HG03045 (cell line): ENCODE measurements around the gene ZBTB38.

ENCODE experiments used
- ATAC-seq: cut with Tn5 transposase; IDR thresholded peaks from one replicate; pipeline ENCODE4 v1.9.1; 2021; ENCODE audit warnings: mild to moderate bottlenecking, moderate library complexity; ENCODE audit not compliant: unreplicated experiment

The ZBTB38 gene

GRCh38 chr3:141368062-141368924 lies at the start of gene ZBTB38:
TSS of gene ZBTB38 (plus strand) at chr3:141368504. CDS start at chr3:141442389, 73,885 bp downstream.
- no peak for ATAC-seq

GRCh38 chr3:141320399-141321108 lies 47.8 kb upstream of the ZBTB38 start:
- no peak for ATAC-seq

DNA sequence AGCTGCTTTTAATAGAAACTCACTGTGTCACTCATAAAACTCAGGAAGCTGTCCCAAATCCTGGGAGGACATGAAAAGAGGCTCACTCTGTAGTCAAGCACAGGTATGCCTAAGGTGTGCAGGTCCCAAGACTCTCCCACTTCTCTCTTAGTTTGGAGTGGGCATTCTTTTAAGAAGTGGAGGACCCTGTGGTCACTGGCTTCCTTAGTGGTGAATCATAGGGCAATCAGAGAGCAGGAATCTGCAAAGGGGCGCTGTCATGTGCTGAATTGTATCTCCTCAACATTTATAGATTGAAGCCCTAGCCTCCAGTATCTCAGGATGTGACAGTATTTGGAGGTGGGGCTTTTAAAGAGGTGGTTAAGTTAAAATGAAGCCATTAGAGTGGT lies 47.2 kb upstream of the ZBTB38 start:
- ATAC-seq = no peak

DNA sequence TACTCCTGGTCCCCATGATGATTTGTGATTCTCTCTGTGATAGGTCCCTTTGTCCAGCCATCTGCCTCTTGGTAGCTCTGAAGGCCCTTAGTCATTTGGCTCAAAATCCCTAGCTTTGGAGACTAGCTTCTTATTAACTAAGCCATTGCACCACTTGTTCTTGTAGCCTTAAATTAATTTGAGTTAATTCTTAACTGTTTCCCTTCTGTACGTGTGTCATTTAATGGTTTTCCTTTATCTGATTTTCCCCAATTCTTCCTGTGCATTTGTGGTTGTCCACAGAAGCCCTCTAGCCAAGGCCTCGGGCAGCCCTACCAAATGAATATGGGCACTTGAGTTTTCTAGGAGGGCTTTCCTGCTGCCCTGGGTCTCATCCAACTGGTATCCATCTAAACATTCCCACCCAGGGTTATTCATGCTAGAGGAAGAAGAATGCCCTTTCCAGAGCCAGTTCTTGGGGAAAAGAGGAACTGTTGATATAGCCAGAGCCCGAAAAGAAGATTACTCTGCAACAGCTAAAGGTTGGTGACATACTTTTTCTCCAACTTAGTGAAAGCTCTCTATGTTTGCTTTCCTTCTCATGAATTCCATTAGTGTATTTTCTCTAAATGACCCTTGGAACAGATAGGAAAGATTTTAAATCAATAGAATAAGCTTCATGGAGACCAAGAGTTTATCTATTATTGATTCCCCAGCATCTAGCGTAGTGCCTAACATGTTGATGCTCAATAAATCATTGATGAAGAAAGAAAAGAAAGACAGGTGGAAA lies 44.2 kb upstream of the ZBTB38 start:
- no peak for ATAC-seq

DNA sequence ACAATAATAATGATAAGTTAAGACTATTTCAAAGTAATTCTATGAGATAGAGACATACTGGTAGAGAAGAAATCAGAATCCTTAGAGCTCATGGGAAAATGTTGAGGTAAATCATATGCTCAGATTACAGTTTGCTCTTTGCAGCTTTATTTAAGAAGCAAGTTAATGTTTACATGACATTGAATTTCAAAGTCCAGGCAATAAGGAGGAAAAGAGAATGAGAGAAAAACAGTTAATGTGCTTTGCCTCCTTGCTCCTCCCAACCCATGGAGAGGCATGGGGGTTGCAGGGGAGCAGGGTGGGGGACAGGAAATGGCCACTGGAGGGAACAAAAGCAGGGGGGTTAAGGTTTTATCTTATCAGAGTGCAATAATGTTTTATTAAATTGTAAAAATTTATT lies 42.2 kb upstream of the ZBTB38 start:
- ATAC-seq = no peak

GRCh38 chr3:141326626-141327025 lies 41.7 kb upstream of the ZBTB38 start:
- ATAC-seq = no peak

DNA sequence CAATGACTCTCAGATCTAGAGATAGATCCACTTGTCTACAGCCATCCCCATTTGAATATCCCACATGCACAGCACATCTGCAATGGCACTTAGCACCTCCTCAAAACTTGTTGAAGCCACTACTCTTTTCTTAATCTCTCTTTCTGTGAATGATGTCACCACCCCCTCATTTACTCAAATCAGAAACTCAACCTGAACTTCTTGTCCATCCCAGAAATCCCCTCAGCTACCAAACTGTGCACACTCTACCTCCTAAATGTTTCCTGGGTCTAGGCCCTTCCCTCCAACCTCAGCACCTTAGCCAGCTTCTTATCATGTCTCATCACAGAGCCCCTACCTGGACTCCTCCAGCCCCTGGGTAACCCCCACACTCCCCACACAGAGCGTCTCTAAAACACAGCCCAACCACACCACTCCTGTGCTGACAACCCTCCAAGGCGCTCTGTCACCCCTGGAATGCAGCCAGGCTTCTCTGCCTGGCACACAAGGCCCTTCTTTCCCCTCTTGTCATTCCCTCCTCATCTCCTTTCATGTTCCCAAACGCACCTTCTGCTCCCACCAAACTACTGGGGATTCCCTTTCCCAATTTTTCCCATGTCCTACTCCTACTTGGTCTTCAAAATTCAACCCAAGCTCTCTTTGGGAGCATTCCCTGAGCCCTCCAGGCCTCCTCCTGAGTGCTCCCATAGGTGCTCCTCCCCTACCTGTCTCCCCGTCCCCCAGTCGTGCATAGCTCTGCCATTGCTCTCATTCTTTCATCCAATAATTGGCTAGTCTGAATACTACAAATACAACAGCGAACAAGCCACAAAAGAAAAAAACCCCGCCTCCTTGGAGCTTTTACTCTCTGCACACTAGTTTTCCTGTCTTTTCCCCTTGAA lies 39.8 kb upstream of the ZBTB38 start:
- peak; percentile 60 for ATAC-seq

DNA sequence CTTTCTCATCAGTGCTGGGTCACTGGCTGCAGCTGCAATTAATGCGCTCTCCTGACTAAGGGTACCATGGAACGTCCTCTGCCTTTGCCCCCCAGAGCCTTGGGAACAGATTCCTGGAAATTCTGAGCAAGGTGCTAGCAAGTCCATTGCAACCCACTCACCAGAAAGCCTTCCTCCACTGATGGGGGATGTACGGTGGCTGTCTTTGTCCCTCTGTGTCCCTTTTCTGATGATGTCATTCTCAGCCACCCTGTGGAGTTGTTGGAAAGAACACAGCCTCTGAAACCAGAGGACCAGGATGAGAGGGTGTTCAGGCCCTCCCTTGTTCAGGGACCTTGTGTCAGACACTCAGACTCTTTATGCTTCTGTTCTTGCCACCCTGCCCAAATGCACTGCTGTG lies 38.1 kb upstream of the ZBTB38 start:
- no peak for ATAC-seq

DNA sequence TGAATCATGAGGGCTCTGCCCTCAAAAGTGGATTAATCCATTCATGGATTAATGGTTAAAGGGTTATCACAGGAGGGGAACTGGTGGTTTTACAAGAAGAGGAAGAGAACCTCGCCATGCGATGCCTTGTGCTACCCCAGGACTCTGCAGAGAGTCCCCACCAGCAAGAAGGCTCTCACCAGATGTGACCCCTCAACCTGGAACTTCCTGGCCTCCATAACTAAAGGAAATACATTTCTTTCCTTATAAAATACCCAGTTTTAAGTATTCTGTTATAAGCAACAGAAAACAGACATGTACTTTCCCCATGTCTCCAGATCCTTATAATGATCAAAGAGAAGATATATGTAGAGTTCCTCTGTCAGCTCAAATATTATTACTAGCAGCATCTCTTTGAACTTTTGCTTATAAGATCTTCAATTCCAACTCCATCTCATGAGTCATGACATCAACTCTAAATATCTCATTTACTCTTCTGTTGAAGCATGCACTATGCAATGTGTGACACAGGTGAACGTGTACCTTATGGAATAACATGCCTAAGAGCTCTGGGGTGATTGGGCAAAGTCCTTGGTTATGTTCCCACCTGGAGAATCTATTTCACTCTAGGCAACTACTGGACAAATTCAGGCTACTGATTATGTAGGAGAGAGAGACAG lies 37.5 kb upstream of the ZBTB38 start:
- no peak for ATAC-seq

GRCh38 chr3:141331377-141332318 lies 36.7 kb upstream of the ZBTB38 start:
- ATAC-seq = peak; percentile 49

DNA sequence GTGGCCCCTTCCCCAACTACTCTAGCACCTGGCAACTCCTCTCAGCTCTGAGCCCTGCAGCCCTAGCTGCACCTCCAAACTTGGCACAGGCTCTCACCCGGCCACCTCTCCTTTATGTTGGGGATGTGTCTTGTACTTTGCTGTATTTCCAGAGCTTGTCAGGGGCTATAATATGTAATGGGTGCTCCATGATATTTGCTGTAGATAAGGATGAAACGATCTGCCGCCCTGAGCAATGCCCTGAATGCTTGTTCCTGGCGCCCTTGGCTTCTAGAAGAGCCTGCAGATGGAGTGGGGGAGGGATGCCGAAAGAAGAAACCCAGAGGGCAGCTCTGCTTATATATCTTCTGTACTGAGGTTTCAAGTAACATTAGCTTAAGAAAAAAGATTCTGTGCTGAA lies 35.9 kb upstream of the ZBTB38 start:
- no peak for ATAC-seq

DNA sequence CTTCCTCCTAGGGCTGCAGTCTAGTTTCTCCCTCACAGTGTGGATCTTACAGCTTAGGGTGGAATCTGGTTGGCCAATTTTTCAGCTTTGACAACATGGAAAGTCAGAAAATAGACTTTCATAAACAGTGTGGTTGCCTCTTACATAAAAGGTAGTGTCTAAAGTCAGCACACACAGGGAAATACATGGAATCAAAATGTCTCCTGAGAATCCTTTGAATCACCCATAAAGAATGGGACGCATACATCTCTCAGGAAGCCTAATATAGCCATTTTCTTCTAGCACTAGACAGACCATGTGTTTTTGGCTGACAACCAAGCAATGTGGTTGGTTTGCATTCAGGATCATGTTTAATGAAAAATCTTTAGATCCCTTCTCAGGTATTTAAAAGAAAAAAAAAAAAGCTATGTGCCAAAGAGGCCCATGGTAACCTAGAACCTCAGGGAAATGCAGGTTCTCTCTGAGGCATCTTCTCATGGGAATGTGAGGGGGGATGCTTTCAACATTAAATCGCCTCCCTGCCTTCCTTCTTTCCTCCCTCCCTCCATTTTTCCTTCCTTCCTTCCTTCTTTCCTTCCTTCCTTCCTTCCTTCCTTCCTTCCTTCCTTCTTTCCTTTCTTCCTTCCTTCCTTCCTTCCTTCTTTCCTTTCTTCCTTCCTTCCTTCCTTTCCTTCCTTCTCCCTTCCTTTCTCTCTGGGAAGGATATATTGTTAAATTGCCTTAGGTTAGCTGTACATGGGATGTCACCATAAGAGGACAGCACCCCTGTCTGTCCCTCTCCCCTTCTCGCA lies 34.3 kb upstream of the ZBTB38 start:
- ATAC-seq = no peak

- no peak for ATAC-seq
Observed at GRCh38 chr3:141334627-141335250, 33.6 kb upstream of the ZBTB38 start.

DNA sequence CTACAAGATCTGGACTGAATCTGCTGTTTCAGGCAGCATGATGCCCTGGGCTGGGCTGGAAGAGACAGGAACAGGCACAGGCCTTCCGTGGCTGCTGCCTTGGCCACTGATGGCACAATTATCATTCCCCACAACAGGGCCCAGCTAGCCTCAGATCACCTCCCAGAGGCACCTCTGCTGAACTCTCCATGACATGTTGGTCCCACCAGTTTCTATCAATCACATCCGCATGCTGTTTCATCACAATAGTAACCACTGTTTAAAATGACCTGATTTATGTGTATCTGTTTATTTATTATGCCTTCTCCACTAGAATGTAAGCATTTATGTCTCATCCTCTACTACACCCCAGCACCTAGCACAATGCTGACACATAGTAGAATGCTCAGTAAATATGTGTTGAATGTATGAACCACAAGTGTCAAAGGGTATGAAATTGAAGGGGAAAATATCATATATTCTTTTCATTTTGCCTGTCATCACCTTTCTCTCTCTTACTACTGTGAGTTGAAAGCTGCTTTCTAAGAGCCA lies 32.7 kb upstream of the ZBTB38 start:
- no peak for ATAC-seq

GRCh38 chr3:141336672-141337522 lies 31.4 kb upstream of the ZBTB38 start:
- peak; percentile 87 for ATAC-seq

GRCh38 chr3:141337523-141337854 lies 30.8 kb upstream of the ZBTB38 start:
- ATAC-seq = no peak

DNA sequence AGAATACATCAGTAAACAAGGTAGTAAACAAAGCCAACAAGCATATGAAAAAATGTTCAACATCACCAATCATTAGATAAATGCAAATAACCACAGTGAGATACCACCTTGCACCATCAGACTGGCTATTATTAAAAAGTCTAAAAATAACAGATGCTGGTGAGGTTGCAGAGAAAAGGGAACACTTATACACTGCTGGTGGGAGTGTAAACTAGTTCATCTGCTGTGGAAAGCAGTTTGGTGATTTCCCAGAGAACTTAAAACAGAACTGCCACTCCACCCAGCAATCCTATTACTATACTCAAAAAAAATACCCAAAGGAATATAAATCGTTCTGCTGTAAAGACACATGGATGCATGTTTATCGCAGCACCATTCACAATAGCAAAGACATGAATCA lies 30.3 kb upstream of the ZBTB38 start:
- ATAC-seq = no peak
